ENCODE data around the gene AP2A2. TPM values are rescaled to one million over a fixed set of nuclear protein-coding genes. Genes with fewer than 3 reads are reported as not detected.

Gene AP2A2
- total RNA-seq, 1 experiment from 2014 or later = 55.5 TPM

DNA sequence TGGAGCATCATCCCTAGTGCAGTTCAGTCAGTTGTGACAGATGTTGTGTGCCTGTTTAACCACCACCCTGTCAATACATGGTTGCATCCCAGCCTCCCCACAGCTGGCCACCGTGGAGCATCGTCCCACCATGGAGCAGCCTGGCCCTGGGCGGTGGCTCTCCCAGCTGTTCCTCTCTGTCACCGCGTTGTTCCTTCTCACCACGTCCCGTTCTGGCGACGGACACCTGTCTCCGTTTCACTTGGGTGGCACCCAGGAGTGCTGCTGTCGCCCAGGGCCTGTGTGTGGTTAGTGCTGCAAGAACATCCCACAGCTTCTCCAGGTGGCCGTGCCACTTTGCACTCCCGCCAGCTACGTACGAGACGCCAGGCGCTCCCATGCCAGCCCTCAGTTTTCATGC, 84.3 kb downstream of the AP2A2 start:
- ATAC-seq = no peak
- Histone ChIP-seq H3K9me2 (ENCODE audit: insufficient read depth) (no peaks in the 10 kb centered on the region), H3K27ac (ENCODE audit: low read depth, low read length) (no peak overlapping the region), H3K36me3 (ENCODE audit: control insufficient read depth in 1 of 2, insufficient read depth in 2 of 2, low read length in 2 of 2) (peaks cover 8% of the 10 kb centered on the region in 2 experiments; a peak in 3 of 4 replicates), H3K4me1 (ENCODE audit: control insufficient read depth in 1 of 2, insufficient read depth in 2 of 2, low read length in 2 of 2) (no peaks in the 10 kb centered on the region), H3K4me3 (replicated peaks in 1 of 2; ENCODE audit: low read depth in 1 of 2, low read length in 2 of 2) (no peak overlapping the region), H3K4me2 (ENCODE audit: low read length) (no peak overlapping the region), H2AFZ (ENCODE audit: low read depth, low read length, poor library complexity, severe bottlenecking) (no peak overlapping the region), H3K27me3 (ENCODE audit: insufficient read depth, low read length) (no peaks in the 10 kb centered on the region), H3K79me2 (ENCODE audit: insufficient read depth, low read length) (no peaks in the 10 kb centered on the region), H3K9me3 (ENCODE audit: control insufficient read depth in 1 of 2, insufficient read depth in 1 of 2, low read depth in 1 of 2, low read length in 2 of 2) (no peaks in the 10 kb centered on the region), H3K9ac (ENCODE audit: low read length) (no peak overlapping the region), H4K20me1 (ENCODE audit: insufficient read depth) (no peaks in the 10 kb centered on the region)
- intact Hi-C loops (cut with micrococcal nuclease) = no loop called here
- no peak for DNase-seq (ENCODE audit: low read depth, low spot score)
- ChIA-PET RAD21 (ENCODE audit: low non-redundant PET in 1 of 2, low total read pairs in 2 of 2, uncharacterized antibody in 2 of 2, unreplicated experiment in 2 of 2) (no interaction called here), CTCF (no interaction called here), POLR2A (no interaction called here)
- TF ChIP-seq, protein P1, sequence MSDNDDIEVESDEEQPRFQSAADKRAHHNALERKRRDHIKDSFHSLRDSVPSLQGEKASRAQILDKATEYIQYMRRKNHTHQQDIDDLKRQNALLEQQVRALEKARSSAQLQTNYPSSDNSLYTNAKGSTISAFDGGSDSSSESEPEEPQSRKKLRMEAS (IDR thresholded peaks at IDR 0.05) = no peak
- TF ChIP-seq FOSL1 (IDR thresholded peaks at IDR 0.05; ENCODE audit: low read depth) = no peak
- no peak for TF ChIP-seq SP1 (IDR thresholded peaks at IDR 0.05; ENCODE audit: low read depth)
- TF ChIP-seq CEBPB (IDR thresholded peaks at IDR 0.05; ENCODE audit: low read depth) = no peak
- no peak for TF ChIP-seq SIN3A (IDR thresholded peaks at IDR 0.05; ENCODE audit: low read depth)
- no peak for TF ChIP-seq CBX3 (IDR thresholded peaks at IDR 0.05; ENCODE audit: low read depth)
- BruUV-seq (replicated peaks) = no TSS peak

DNA sequence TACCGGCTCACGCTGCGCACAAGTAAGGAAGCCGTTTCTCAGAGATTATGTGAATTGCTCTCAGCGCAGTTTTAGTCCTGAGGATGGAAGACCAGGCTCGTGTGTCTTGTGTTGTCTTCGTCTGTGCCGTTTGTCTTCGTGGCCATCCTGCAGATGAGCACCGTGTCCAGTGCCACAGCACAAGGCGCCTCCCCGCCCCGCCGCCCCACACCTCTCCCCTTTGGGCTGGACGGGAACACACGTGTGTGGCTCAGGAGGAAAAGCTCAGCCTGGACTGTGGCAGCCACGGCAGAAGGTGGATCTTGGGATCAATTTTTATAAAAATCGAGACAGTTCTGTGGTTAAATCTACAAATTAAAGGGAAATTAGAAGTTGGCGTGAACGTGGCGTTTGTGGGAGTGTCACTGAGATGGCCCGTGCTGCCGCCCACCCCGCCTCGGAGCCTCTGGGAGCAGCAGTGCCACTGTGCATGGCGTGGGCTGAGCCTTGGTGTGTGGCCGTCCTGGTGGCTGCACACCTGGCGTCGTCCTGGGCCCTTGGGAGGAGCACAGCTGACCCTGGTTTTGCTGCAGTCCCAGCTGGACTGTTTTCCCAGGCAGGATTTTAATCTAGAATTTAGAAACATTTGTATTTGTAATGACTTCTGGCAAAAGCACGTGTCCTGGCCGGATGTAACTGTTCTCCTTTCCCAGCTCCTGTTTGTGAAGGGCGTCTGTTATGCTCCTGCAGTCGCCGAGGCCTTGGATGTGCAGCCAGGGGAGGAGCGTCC, 85.1 kb downstream of the AP2A2 start:
- no peaks in the 10 kb centered on the region for H3K79me2 ChIP-seq (ENCODE audit: insufficient read depth, low read length)
- RAD21 ChIA-PET (ENCODE audit: low non-redundant PET in 1 of 2, low total read pairs in 2 of 2, uncharacterized antibody in 2 of 2, unreplicated experiment in 2 of 2) = no interaction called here
- intact Hi-C loops (cut with micrococcal nuclease) = no loop called here

More for the DNA sequence above, 85.1 kb downstream of the AP2A2 start:
- ChIA-PET CTCF (no interaction called here), POLR2A (no interaction called here)
- no peak overlapping the region for H2AFZ ChIP-seq (ENCODE audit: low read depth, low read length, poor library complexity, severe bottlenecking)
- no peaks in the 10 kb centered on the region for H3K4me1 ChIP-seq (ENCODE audit: control insufficient read depth in 1 of 2, insufficient read depth in 2 of 2, low read length in 2 of 2)
- peaks cover 6 to 8% of the 10 kb centered on the region in 2 experiments; a peak in 3 of 4 replicates for H3K36me3 ChIP-seq (ENCODE audit: control insufficient read depth in 1 of 2, insufficient read depth in 2 of 2, low read length in 2 of 2)
- no peaks in the 10 kb centered on the region for H4K20me1 ChIP-seq (ENCODE audit: insufficient read depth)
- no peak overlapping the region for H3K27ac ChIP-seq (ENCODE audit: low read depth, low read length)
- BruUV-seq (replicated peaks) = no TSS peak
- no peak overlapping the region for H3K4me2 ChIP-seq (ENCODE audit: low read length)
- H3K9me2 ChIP-seq (ENCODE audit: insufficient read depth) = no peaks in the 10 kb centered on the region
- TF ChIP-seq ELF1 (IDR thresholded peaks at IDR 0.05; ENCODE audit: borderline replicate concordance, low read depth) = no peak
- TF ChIP-seq POLR2A (IDR thresholded peaks at IDR 0.05; ENCODE audit: borderline replicate concordance, extremely low read depth, insufficient read depth, insufficient read length) = no peak
- H3K27me3 ChIP-seq (ENCODE audit: insufficient read depth, low read length) = no peaks in the 10 kb centered on the region
- ATAC-seq (no peak), DNase-seq (ENCODE audit: low read depth, low spot score) (no peak)
- no peaks in the 10 kb centered on the region for H3K9me3 ChIP-seq (ENCODE audit: control insufficient read depth in 1 of 2, insufficient read depth in 1 of 2, low read depth in 1 of 2, low read length in 2 of 2)
- no peak overlapping the region for H3K9ac ChIP-seq (ENCODE audit: low read length)
- no peak overlapping the region for H3K4me3 ChIP-seq (replicated peaks in 1 of 2; ENCODE audit: low read depth in 1 of 2, low read length in 2 of 2)
